Muscle layer of colon (tissue), 2 donors: Measurements from ENCODE around the gene RPL10A.

ENCODE experiments used
- H3K27ac ChIP-seq: one replicate; pipeline ENCODE4 v1.7.0; 2013; ENCODE audit warnings: low read depth, mild to moderate bottlenecking, low read length, moderate library complexity
- H3K27me3 ChIP-seq, 2 donors: one replicate each; pipeline ENCODE4 v1.7.0; 2013; ENCODE audit warnings: low read length in 2 of 2, mild to moderate bottlenecking in 2 of 2; ENCODE audit not compliant: insufficient read depth in 2 of 2, control insufficient read depth in 1 of 2
- H3K36me3 ChIP-seq: one replicate; pipeline ENCODE4 v1.7.0; 2013; ENCODE audit warnings: mild to moderate bottlenecking, low read length; ENCODE audit not compliant: insufficient read depth
- H3K4me1 ChIP-seq: one replicate; pipeline ENCODE4 v1.7.0; 2013; ENCODE audit warnings: mild to moderate bottlenecking, low read length; ENCODE audit not compliant: insufficient read depth
- H3K4me3 ChIP-seq, 2 donors: one replicate each; pipeline ENCODE4 v1.7.0; 2013; ENCODE audit warnings: low read length in 2 of 2, low read depth in 1 of 2, mild to moderate bottlenecking in 1 of 2, moderate library complexity in 1 of 2
- H3K9ac ChIP-seq: one replicate; pipeline ENCODE4 v1.7.0; 2013; ENCODE audit warnings: low read length
- H3K9me3 ChIP-seq: one replicate; pipeline ENCODE4 v1.7.0; 2013; ENCODE audit warnings: mild to moderate bottlenecking, low read length
- donor health status: abdominal sarcoma.
- donor health status: Adenocarcinoma of cecum.

The RPL10A gene

DNA sequence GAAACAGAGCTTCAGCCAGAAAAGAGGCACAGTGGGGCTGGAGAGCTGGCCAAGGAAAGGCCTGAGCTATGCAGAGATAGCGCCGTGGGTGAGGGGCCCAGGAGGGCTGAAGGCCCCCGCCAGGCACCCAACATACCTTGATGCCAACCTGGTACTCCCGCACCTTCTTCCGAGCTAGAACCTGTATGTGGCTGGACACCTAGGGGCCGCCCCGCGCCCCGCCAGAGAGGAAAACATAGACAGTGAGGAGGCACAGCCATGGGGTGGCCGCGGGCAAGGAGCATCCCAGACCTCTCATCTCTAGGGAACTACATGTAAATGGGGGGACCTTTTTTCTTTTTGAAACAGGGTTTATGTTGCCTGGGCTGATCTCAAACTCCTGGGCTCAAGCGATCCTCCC, 12.0 kb downstream of the RPL10A start:
- Histone ChIP-seq H3K9me3 (no peaks in the 10 kb centered on the region), H3K36me3 (peaks cover 81% of the 10 kb centered on the region), H3K27me3 (no peaks in the 10 kb centered on the region), H3K9ac (no peak overlapping the region), H3K4me1 (peaks cover 21% of the 10 kb centered on the region), H3K4me3 (no peak overlapping the region), H3K27ac (no peak overlapping the region)

DNA sequence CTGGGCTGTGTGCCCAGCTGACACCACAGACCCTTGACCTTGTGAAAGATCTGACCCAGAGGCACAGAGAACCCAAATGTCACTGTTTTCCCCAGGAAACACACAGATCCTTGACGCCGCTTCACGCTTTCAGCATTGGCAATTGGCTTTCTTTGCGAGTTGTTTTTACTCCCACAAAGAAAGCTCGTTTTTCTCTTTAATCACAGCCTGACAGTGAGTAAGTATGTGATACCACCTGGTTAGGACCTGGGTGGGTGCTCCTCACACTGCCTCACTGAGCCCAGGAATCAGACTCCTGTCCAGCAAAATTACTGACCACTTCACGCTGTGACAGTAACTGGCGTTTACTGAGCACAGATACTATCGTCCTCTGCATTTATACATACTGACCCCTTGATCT, 13.0 kb downstream of the RPL10A start:
- Histone ChIP-seq H3K9me3 (no peaks in the 10 kb centered on the region), H3K4me1 (peaks cover 31% of the 10 kb centered on the region), H3K9ac (no peak overlapping the region), H3K27me3 (no peaks in the 10 kb centered on the region), H3K36me3 (peaks cover 71% of the 10 kb centered on the region), H3K27ac (no peak overlapping the region), H3K4me3 (no peak overlapping the region)

DNA sequence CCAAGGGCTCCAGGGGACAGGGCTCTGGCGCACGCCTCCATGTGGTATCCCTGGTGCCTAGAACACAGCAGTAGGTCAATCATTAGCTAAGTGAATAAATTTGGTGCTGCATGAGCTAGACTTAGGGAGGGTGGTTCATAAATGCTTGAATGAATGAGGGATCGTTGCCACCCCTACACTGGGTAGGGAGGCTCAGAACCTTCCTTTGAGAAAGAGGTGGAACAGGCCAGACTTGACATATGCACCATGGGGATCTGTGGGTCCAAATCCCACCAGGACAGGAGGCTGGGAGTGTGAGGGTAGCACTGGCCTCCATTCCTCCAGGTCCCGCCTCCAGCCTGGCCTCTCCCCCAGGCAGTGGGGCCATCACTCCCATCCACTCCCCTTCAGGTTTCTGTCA, 14.9 kb downstream of the RPL10A start:
- Histone ChIP-seq H3K27ac (peak overlapping the region; percentile 7), H3K27me3 (no peaks in the 10 kb centered on the region), H3K36me3 (peaks cover 58% of the 10 kb centered on the region), H3K9ac (no peak overlapping the region), H3K4me3 (no peak overlapping the region), H3K4me1 (peaks cover 50% of the 10 kb centered on the region), H3K9me3 (no peaks in the 10 kb centered on the region)

DNA sequence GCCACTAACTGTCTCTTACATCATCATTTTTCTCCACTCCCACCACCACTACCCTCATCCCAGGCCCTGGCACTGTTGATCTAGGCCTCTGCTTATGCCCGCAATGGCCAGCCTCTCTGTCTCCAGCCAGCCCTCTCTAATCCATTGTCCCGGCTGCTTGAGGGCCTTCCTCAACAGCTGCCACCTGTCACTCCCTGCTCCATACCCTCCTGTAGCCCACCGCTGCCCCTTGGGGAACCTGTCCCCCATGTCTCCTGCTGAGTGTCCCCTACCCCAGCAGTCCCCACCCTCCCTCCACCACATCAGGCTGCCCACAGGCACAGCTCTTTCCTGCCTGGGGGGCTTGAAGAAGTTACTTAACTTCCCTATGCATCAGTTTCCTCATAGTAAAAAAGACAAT, 15.3 kb downstream of the RPL10A start:
- H3K4me1 ChIP-seq: peaks cover 54% of the 10 kb centered on the region
- H3K36me3 ChIP-seq: peaks cover 54% of the 10 kb centered on the region
- H3K27ac ChIP-seq: peak overlapping the region; percentile 12
- H3K27me3 ChIP-seq: no peaks in the 10 kb centered on the region
- H3K9ac ChIP-seq: no peak overlapping the region
- H3K9me3 ChIP-seq: no peaks in the 10 kb centered on the region
- H3K4me3 ChIP-seq: no peak overlapping the region

DNA sequence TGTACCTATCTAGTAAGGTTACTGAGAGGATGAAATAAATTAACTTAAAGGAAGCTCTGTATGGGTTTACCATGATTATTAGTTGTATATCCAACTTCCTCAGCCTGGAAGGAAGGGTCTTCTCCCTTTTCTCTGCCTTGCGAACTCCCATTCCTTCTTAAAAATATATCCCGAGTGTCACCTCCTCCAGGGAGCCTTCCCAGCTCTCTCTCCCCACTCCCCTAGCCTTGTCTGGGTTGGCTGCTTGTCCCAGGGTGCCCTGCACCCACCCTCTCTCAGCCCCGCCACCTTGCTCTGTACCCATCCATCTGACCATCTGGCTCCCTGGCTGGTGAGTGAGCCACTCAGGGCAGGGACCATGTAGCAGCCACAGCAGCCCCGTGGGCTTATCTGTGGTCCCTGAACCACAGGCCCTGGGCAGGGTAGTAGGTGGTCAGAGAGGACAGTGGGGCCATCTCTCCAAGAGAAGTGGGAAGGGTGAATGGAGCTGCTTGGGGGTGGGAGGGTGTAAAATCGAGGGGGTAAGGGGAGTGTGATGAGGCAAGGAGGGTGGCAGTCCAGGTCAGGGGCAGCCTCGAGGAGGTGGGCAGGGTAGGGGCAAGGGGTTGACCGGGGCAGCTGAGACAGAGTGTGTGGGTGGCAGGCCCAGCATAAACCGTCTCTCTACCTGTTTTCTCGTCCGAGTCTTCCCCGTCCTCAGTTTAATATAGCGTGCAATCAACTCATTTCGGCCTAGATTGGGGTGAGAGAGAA, 15.9 kb downstream of the RPL10A start:
- no peak overlapping the region for H3K4me3 ChIP-seq
- peak overlapping the region; percentile 97 for H3K27ac ChIP-seq
- H3K9me3 ChIP-seq: no peaks in the 10 kb centered on the region

DNA sequence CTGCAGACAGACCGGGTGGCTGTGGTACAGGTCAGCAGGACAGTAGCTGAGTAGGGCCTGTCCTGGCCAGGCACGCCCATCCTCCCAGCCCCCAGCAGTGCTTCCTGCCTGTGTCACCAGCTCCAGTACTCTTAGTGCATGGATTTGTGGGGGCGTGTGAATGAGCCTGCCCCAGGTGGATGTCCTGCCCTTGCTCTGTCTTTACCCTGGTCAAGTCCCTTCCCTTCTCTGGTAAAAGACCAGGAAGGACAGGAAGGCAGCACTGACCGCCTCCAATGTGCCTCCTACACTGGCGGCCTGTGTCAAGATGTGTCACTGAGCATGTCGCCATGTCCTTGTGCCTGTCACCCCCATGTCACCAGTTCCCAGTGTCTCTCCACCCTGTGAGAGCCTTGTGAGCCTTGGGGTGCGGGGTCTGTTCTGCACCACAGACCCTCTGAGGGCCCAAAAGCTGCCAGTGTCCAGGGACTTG, 16.8 kb downstream of the RPL10A start:
- Histone ChIP-seq H3K4me1 (peaks cover 62% of the 10 kb centered on the region), H3K9me3 (no peaks in the 10 kb centered on the region), H3K4me3 (no peak overlapping the region), H3K9ac (peak overlapping the region; percentile 73), H3K27ac (peak overlapping the region; percentile 97), H3K27me3 (no peaks in the 10 kb centered on the region), H3K36me3 (peaks cover 40% of the 10 kb centered on the region)

More for the DNA sequence above, 15.9 kb downstream of the RPL10A start:
- Histone ChIP-seq H3K9ac (no peak overlapping the region), H3K4me1 (peaks cover 57% of the 10 kb centered on the region), H3K36me3 (peaks cover 49% of the 10 kb centered on the region), H3K27me3 (no peaks in the 10 kb centered on the region)

DNA sequence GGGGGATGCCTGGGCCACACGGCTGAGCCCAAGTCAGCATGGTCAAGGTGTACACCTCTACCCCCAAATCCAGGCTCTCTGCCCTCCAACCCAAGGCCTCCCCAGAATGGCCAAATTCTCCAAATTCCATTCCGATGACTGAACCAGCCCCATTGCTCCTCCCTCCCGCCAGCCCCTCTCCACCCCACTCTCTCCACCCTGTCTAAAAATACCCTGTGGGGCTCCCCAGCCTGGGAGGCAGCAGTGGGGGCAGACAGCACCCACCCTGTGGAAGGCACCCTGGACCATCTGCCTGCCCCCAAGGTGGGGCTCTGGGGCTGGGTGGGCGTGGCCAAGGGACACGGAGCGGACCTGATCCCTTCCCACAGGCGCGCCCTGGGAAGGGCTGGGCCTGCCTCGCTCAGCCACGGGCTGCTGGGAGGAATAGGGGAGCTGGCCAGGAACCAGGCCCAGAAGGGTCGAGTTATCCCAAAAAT, 17.2 kb downstream of the RPL10A start:
- peaks cover 64% of the 10 kb centered on the region for H3K4me1 ChIP-seq
- H3K36me3 ChIP-seq: peaks cover 37% of the 10 kb centered on the region
- H3K9ac ChIP-seq: peak overlapping the region; percentile 73
- peak overlapping the region in 1 of 2 donors; percentile 51 for H3K4me3 ChIP-seq
- H3K9me3 ChIP-seq: no peaks in the 10 kb centered on the region
- H3K27ac ChIP-seq: peak overlapping the region; percentile 97
- no peaks in the 10 kb centered on the region for H3K27me3 ChIP-seq

DNA sequence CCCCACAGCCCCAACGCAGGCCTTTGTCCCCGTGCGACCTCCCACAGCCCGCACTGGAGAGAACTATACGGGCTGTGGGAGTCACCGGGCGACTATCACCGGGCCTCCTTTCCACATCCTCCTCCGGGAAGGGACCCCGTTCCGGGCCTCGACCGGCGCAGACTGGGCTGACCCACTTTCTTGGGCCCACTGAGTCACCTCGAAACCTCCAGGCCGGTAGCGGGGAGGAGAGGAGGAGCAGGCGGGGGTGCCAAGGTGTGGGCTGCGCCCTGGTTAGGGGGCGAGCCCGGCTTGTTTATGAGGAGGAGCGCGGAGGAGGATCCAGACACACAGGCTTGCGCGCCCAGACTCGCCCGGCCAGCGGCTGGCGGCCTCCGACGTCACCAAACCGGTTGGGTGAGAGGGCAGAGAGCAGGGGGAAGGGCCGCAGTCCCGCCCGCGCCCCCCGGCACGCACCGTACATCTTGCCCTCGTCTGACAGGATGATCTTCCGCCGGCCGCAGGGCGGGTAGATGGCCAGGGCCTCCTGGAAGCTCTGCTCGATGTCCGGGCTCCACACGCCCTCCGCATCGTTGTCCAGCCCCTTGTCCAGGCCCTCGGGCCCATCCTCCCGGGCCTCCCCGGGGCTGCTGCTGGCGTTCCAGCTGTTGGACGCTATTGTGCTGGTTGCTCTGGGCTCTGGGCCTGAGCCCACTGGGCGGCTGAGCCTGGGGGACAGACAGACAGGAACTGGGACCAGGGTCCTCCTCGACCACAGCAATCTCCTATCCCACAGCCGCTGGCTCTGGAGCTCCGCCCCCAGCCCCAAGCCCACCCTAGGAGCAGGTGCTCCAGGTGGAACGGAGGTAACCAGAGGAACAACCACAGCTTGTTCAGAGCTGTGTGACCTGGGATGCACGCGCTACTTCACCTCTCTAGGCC, 18.1 kb downstream of the RPL10A start:
- H3K9ac ChIP-seq: peak overlapping the region; percentile 86
- peak overlapping the region; percentile 34 to 51 for H3K4me3 ChIP-seq
- no peaks in the 10 kb centered on the region for H3K27me3 ChIP-seq
- no peaks in the 10 kb centered on the region for H3K9me3 ChIP-seq
- H3K36me3 ChIP-seq: peaks cover 29% of the 10 kb centered on the region
- H3K27ac ChIP-seq: peak overlapping the region; percentile 97
- H3K4me1 ChIP-seq: peaks cover 72% of the 10 kb centered on the region

DNA sequence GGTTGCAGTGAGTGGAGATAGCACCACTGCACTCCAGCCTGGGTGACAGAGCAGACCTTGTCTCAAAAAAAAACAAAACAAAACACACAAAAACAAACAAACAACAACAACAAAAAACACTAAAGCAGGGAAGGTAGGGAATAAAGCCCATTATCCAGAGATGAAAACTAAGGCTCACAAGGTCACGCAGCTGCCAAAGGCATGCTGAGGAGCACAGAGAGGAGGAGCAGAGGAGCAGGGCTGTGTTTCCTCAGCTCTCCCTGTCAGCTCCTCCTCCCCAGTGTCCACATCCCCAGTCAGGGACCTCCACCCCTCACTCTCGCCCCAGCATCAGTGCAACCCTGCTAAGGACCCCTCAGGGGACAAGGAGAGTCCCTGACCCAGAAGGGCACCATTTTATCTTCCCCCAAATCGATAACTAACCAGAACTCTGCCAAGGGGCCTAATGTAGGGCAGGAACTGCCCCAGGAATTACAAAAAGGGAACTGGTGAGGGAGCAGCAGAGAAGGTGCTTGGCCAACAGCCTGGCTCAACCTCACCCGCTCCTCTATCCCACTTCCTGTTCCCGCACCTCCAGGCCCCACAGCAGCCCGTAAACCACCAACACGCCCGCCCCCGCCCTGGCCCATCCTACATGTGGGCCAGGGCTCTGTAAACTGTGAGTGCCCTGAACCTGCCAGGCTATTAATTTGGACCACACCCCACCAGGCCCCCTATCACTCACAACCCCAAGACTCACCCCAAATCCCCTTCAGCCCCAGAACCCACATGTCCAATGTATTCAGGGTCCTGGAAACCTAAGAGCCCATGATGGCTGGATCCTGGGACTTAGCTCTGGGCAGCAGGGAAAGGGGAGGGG, 19.7 kb downstream of the RPL10A start:
- H3K27me3 ChIP-seq: no peaks in the 10 kb centered on the region
- H3K9me3 ChIP-seq: no peaks in the 10 kb centered on the region
- H3K9ac ChIP-seq: peak overlapping the region; percentile 58
- H3K4me3 ChIP-seq: peak overlapping the region in 1 of 2 donors; percentile 11
- peak overlapping the region; percentile 99 for H3K27ac ChIP-seq
- peaks cover 86% of the 10 kb centered on the region for H3K4me1 ChIP-seq
- peaks cover 23% of the 10 kb centered on the region for H3K36me3 ChIP-seq

DNA sequence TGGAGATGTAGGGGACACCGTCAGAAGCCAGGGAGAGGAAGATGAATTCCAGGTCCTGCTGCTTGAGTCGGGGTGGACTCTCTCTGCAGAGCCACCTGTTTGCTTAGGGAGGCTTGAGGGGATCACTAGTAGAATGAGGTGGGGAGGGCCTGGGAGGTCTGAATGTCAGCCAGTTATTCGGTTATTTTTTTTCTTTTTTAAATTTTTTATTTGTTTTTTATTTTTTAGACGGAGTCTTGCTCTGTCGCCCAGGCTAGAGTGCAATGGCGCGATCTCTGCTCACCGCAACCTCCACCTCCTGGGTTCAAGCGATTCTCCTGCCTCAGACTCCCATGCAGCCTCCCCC, 20.3 kb downstream of the RPL10A start:
- Histone ChIP-seq H3K36me3 (peaks cover 17% of the 10 kb centered on the region), H3K27me3 (no peaks in the 10 kb centered on the region), H3K4me3 (no peak overlapping the region), H3K9ac (peak overlapping the region; percentile 58), H3K27ac (peak overlapping the region; percentile 99), H3K4me1 (peaks cover 86% of the 10 kb centered on the region), H3K9me3 (no peaks in the 10 kb centered on the region)

DNA sequence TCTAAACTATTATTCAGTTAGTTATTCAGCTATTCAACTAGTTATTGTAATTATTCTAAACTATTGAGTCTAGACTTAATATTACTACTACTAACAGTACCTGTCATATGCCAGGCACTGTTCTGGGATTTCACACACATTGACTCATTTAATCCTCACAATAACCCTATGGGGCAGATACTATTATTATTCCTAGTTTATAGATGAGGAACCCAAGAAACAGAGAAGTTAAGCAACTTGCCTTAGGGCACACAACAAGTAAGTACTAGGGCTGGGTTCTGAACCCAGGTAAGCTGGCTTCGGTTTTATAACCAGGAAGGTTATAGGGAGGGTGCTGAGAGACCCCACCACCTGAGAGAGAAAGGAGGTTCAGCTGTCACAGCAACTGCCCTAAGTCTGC, 20.9 kb downstream of the RPL10A start:
- Histone ChIP-seq H3K27me3 (no peaks in the 10 kb centered on the region), H3K4me1 (peaks cover 89% of the 10 kb centered on the region), H3K27ac (peak overlapping the region; percentile 99), H3K36me3 (peaks cover 11% of the 10 kb centered on the region), H3K4me3 (no peak overlapping the region), H3K9ac (peak overlapping the region; percentile 72), H3K9me3 (no peaks in the 10 kb centered on the region)
